ENCODE measurements around the gene DDX11.

GRCh38 chr12:31026202-31026601, 47.5 kb upstream of the DDX11 start:
- TF ChIP-seq GATA2 (IDR thresholded peaks at IDR 0.05; ENCODE audit: low read depth, low read length) (no peak), GATA3 (IDR thresholded peaks at IDR 0.05; ENCODE audit: low read depth, low read length) (no peak)
